Stimulated activated CD4-positive, alpha-beta T cell treated with anti-CD3 and anti-CD28 coated beads, TNF-alpha, amount 100 ng/mL, for 48 hours (primary cell): ENCODE data around the gene C6orf47.

Source experiments
- DNase-seq, 3 donors: peaks; one replicate each; pipeline ENCODE4 v3.0.0-alpha.2; 2020; ENCODE audit warnings: low read depth in 3 of 3

C6orf47 gene

DNA sequence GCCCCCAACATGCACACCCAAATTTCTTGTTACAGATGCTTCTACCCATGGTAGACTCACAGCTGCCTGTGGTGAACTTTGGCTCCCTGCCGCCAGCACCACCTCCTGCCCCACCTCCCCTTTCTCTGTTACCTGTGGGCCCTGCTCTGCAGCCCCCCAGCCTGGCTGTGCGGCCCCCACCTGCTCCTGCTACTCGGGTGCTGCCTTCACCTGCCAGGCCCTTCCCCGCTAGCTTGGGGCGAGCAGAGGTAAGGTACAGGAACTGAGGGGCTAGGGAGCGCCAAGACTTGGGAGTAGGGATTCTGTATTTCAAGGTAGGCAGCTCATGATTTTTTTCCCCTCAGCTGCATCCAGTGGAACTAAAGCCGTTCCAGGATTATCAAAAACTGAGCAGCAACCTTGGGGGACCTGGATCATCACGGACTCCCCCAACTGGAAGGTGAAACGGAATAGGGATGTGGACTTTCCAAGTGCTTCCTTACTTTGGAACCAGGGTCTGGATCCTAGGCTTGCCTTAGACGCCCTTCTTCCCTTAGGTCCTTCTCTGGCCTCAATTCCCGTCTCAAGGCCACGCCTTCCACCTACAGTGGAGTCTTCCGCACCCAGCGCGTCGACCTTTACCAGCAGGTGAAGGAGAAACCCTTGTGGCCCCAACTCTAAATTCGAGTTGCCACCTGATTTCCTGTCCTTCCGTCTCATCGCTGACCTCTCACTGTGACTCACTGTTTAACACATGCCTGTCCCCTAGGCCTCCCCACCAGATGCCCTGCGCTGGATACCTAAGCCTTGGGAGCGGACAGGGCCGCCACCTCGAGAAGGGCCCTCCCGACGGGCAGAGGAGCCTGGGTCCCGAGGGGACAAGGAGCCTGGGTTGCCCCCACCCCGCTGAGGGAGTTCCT lies 23.6 kb downstream of the C6orf47 start:
- DNase-seq, result no peak

DNA sequence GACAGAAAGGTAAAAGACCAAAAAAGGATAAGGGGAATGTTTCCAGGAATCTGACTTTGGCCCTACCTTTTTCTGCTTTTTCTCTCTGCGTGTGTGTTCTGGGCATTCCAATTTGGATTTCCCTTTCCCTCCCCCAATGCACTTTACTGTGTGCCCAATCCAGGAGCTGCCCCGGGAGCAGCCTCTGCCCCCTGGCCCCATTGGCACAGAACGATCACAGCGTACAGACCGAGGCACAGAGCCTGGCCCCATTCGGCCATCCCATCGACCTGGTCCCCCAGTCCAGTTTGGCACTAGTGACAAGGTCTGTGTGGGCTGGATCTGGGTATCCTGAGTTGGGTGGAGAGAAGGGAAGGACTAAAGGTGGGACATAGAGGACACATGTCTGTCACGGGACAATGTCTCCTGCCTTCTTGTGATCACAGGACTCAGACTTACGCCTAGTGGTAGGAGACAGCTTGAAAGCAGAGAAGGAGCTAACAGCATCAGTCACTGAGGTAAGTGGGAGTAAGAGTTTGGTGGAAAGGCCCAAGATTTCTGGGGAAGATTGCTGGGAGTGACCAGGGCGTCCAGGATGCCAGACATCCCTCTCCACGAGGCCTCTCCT lies 25.5 kb downstream of the C6orf47 start:
- no peak for DNase-seq

DNA sequence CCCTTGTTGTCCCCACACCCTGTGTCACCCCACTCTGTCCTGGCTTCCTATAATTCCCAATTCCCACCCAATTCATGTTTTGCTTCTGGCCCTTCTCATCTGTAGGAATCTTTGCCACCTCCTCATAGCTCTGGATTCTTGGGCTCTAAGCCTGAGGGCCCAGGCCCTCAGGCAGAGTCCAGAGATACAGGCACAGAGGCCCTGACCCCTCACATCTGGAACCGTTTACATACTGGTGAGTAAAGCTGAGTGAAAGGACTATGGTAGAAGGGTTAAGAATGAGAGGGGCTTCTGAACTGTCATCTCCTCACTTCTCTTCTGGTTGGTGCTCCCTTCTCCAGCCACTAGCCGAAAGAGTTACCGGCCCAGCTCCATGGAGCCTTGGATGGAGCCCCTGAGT lies 26.4 kb downstream of the C6orf47 start:
- no peak for DNase-seq

DNA sequence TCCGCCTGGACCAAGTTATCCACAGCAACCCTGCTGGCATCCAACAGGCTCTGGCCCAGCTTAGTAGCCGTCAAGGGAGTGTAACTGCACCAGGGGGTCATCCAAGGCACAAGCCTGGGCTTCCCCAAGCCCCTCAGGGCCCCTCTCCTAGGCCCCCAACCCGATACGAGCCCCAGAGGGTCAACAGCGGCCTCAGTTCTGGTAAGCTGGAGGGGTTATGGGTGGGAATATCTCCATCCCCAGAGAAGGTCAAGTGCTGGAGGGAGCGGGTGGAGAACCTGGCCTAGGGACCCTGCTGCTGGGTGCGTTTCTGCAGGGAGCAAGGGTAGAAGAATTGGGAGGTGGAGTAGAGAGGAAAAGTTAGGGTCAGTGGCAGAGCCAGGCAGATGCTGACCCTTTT lies 27.1 kb downstream of the C6orf47 start:
- DNase-seq, result no peak

DNA sequence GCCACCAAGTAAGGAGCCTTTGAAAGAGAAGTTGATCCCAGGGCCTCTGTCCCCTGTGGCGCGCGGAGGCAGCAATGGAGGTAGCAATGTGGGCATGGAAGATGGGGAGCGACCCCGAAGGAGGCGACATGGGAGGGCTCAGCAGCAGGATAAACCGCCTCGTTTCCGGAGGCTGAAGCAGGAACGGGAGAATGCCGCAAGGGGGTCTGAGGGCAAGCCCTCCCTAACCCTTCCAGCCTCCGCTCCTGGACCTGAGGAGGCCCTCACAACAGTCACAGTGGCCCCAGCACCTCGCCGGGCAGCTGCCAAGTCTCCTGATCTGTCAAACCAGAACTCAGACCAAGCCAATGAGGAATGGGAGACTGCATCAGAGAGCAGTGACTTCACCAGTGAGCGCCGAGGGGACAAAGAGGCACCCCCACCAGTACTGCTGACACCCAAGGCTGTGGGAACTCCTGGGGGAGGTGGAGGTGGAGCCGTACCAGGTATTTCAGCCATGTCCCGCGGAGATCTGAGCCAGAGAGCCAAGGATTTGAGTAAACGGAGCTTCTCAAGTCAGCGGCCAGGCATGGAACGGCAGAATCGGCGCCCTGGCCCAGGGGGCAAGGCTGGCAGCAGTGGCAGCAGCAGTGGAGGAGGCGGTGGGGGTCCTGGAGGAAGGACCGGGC lies 28.2 kb downstream of the C6orf47 start:
- DNase-seq, result no peak

DNA sequence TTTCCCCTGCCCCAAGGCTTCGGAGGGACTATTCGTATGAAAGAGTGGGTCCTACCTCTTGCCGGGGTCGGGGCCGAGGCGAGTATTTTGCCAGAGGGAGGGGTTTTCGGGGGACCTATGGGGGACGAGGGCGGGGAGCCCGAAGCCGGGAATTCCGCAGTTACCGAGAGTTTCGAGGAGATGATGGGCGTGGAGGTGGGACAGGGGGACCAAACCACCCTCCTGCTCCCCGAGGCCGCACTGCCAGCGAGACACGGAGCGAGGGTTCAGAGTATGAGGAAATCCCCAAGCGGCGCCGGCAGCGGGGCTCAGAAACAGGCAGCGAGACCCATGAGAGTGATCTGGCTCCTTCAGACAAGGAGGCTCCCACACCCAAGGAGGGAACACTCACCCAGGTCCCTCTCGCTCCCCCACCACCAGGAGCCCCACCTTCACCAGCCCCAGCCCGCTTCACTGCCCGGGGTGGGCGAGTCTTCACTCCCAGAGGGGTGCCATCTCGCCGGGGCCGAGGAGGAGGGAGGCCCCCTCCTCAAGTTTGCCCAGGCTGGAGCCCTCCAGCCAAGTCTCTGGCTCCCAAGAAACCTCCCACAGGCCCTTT lies 28.8 kb downstream of the C6orf47 start:
- DNase-seq, result no peak

DNA sequence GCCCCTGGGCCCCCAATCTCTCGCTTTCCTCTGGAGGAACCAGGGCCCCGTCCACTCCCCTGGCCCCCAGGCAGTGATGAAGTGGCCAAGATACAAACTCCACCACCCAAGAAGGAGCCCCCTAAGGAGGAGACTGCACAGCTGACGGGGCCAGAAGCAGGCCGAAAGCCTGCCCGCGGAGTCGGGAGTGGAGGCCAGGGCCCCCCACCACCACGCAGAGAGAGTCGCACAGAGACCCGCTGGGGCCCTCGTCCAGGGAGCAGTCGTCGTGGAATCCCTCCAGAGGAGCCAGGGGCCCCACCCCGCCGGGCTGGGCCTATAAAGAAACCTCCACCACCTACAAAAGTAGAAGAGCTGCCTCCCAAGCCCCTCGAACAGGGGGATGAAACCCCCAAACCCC lies 29.4 kb downstream of the C6orf47 start:
- DNase-seq, result no peak

DNA sequence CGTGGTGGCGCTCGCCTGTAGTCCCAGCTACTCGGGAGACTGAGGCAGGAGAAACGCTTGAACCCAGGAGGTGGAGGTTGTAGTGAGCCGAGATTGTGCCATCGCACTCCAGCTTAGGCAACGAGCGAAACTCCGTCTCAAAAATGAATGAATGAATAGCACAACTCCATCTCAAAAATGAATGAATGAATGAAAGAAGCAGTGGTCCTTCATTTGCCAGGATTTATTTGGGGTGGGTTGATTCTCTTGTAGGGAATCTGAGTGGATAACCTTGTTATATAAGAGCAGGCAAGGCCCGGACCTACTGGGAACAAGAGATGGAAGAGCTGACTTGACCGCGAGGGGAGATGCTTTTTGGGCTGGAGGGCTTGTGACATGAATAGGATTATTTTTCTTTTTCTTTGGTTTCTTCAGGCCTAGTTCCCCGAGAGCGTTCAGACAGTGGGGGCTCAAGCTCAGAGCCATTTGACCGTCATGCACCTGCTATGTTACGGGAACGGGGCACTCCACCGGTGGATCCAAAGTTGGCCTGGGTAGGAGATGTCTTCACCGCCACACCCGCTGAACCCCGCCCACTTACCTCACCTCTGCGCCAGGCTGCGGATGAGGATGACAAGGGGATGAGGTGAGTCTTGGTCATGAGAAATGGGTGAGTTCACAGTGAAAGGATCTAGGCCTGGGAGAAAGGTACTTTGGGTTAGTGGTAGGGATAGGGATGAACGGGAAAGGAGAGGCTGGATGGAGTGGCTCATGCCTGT lies 30.2 kb downstream of the C6orf47 start:
- no peak for DNase-seq

DNA sequence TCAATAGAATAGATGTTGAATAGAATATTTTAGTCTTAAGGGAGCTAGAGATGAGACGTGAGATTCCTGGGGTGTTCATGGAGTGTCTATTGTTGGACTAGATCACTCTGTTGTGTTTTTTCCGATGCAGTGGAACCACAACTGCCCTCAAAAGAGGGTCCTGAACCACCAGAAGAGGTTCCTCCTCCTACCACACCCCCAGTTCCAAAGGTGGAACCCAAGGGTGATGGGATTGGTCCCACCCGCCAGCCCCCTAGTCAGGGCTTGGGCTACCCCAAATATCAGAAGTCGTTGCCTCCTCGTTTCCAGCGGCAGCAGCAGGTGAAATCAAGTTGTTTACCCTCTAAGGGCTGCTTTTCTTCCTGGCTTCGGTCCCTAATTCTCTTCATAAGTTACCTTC lies 31.6 kb downstream of the C6orf47 start:
- no peak for DNase-seq

DNA sequence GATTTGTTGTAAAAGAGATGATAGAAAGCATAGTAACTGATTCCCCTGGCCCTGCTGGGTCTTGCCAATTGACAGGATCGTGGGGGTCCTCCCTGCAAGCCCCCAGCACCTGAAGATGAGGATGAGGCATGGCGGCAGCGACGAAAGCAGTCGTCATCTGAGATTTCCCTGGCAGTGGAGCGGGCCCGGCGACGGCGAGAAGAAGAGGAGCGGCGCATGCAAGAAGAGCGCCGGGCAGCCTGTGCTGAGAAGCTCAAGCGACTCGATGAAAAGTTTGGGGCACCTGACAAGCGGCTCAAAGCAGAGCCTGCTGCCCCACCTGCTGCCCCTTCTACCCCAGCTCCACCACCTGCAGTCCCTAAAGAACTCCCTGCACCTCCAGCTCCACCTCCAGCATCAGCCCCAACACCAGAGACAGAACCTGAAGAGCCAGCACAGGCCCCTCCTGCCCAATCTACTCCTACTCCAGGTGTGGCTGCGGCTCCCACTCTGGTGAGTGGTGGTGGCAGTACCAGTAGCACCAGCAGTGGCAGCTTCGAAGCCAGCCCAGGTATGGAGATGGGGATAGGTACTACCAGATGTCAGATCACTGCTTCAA lies 32.8 kb downstream of the C6orf47 start:
- DNase-seq, result no peak

DNA sequence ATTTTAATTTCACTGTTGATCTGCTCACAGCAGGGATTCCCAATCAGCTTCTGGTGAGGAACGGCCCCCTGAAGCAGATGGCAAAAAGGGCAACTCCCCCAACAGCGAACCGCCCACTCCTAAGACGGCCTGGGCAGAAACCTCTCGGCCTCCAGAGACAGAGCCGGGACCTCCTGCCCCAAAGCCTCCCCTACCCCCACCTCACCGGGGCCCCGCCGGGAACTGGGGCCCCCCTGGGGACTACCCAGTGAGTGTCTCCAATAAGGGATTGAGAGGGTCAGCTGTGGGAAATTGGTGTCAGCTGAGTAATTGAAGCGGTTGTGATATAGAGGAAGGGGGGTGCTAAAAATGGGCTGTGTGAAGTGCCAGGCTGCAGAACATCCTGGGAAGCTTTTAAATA lies 33.6 kb downstream of the C6orf47 start:
- DNase-seq, result no peak

DNA sequence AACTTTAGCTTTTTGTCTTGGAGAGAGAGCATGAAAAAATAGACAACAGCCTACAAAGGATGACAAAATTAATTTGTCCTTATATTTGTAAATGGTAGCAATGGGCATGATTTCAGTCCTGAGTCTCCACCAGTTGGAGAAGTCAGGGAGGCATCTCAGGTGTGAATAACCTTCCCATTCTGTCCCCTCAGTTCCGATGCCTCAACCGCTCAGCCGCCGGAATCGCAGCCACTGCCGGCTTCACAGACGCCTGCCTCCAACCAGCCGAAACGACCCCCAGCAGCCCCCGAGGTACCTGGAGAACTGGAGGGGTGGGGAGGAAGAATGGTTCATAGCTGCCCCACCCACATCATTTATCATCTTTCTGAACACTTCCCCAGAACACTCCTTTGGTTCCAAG lies 36.5 kb downstream of the C6orf47 start:
- no peak for DNase-seq

DNA sequence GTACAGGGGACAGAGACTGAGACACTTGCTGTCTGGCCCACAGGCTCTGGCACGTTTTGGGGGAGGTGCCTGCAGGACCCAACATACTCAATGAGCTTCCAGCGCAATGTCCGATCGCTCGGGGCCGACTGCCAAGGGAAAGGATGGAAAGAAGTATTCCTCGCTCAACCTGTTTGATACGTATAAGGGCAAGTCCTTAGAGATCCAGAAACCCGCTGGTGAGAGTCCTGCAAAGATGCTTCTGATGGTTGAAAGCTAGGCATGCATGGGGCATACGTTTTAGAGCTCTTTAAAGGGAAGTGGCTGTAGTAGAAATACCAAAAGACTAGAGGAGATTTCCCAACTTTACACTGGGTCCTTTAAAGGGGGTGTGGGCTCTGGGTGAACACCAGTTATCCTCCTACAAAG lies 37.9 kb downstream of the C6orf47 start:
- no peak for DNase-seq

DNA sequence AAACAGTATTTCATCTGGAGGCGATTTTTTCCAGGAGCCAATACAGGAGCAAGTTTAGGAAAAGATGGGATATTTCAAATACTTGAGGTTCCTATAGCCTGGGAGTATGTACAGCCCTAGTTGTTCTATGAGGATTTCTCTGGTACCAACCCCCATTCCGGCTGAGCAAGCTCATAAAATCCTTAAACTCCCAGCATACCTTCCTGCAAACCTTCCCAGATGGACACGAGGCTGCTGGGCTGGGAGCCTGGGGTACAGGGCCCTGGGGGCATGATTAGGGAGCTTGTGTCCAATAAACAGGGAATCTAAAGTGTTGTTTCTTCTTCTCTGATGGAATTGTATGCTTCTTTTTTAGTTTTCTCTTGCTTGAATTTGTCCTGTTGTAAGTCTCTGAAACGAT lies 38.6 kb downstream of the C6orf47 start:
- no peak for DNase-seq

DNA sequence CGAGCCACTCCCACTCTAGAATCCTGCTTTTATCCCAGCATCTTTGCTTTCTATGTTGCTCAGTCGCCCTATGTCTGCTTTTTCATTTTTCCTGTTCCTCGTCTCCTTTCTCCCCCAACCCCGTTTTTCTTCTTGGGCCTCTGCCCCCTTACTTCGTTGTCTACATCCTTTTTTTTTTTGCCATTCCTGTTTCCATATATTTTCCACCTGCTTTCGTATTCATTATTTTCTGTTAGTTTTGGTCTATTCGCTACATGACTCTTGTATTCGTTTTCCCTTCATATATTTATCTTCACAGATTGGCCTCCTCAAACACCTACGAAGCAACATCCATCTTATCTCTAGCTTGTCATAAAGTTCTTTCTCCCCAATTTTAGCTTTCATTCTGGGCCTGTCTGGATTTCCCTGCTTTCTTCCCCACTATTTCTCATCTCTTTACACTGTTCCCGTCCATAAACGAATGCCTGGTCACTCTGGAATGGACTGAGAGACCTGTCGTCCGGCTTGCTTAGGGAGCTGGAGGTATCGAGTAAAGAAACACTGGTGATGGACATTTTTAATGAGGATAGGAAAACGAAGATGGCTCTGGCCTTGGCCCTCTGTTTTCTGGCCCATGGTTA lies 39.1 kb downstream of the C6orf47 start:
- no peak for DNase-seq

DNA sequence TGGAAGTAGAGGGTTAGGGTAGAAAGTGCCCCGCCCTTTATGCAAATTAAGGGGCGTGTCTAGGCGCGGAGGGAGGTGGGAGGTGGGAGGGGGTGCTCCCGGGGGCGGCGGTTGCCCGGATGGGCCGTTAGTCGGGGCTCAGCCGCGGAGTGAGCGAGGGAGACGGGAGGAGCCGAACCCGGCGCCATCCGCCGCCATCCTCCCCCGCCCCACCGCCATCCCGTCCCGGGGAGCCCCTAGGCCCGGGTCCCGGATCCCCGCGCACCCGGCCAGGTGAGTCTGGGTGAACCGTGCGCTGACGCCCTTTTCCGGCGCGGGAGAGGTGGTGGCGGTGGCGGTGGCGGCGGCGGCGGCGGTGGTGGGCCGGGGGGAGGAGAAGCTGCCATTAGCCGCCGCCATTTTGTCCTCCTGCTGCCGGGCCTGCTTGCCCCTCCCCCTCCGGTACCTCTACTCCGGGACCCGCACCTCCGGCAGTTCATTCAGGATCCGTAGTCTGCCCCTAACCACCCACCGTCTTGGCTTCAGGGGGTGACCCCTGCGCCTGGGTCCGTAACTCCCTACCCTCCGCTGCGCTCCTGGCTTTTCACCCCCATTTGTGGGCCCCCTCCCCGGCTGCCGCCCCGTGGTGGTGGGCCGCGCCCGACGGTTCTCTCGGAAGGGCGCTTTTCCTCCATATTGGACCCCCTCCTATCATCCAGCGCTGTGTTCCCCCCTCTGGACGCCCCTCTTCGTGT lies 39.8 kb downstream of the C6orf47 start, which contains the start of gene PRRC2A:
TSS of gene PRRC2A (plus strand) at position 130 of the 734 bp plus-strand sequence. CDS start 2,075 bp downstream, outside the sequence.
- DNase-seq, result peak; percentile 68 to 96 (median 69)

DNA sequence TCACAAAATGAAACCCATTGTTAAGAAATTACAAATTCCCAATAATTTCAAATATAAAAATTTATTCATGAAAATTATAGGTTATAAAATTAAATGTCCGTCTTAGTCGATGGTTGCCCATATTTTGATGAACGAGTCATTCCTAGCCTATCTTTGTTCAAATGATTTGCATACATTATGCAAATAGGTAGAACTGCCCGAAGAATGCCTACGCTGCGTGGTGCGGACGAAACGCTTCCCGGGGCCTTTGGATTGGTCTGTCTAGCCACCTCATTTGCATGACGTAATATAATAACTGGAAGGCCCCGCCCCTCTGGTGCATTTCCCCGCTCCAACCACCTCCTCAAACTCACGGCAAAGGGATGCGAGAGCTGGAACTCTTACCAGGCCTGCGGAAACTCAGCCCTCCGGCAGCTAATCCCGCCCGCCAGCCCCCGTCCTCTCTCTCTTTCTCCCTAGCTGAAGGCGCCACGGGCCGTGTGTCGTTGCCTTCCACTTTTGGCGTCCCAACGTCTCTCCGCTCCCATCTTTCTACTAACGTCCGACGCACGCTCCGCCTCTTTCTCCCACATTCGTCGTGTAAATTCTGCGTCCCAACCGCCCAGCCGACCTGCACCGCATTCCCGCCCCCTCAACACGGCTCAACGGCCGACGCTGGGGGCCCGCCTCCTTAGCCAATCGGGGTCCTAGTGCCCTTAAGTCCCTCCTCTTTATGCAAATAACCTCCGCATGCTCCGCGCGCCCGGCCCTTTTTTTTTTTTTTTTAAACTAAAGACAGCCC lies 40.6 kb downstream of the C6orf47 start:
- DNase-seq, result peak; percentile 93 to 98 (median 95)

DNA sequence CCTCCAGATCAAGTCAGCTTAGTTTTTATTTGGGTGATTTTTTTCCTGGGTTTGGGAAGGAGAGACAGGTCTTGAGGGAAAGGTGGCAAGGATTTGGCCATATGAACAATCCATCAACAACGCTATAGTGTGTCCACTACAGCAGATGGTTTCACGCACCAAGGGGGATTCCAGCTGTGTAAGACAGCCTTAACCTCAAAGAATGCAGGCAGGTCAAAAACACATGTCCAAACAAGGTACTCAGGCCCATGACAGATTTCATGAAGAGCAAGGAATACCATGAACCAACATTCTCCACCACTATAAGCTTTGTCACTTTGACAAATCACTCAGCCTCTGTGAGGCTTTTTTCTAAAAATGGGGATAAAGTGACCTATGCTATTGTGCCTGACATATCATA lies 43.6 kb downstream of the C6orf47 start:
- no peak for DNase-seq

DNA sequence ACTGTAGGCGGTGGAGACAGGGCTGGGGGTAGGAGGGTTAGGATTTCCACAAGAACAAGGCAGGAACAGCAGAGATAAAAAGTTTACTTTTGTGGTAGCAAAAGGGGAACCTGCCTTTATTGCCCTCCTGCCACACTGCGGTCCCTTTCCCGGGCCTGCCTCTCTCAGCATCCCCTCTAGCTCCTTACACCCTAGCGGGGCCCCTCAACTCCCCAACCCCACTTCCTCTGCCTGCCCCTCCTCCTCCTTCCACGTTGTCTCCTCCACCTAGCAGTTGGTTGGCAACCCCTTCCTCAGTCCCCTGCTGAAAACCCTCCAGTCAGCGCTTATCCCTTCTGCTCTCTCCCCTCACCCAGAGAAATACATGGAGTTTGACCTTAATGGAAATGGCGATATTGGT lies 44.8 kb downstream of the C6orf47 start:
- DNase-seq, result no peak
